WTC11 (cell line): ENCODE results near the gene G3BP2. TPM values are rescaled to one million over a fixed set of nuclear protein-coding genes. Genes with fewer than 3 reads are reported as not detected.

Source experiments
- ATAC-seq: fragments of 200-7000 bp; cut with Tn5 transposase; 2 replicates; pipeline ENCODE4 v1.10.0; 2021; ENCODE audit warnings: mild to moderate bottlenecking, moderate library complexity
- CTCF ChIA-PET: fragments of 300-600 bp; sonication (Branson Sonifier 250); formaldehyde crosslinking; loops from one replicate; lab custom pipeline; 2021; ENCODE audit warnings: antibody characterized with exemption; lab: Charles Lee
- POLR2A ChIA-PET: fragments of 350-600 bp; sonication (Branson Sonifier 250); formaldehyde crosslinking; loops from one replicate; lab custom pipeline; 2021; ENCODE audit warnings: antibody characterized with exemption; lab: Charles Lee
- DNase-seq: peaks from one replicate; pipeline ENCODE4 v3.0.0; 2021; ENCODE audit warnings: low spot score
- H3K27ac Mint-ChIP-seq: 2 replicates; pipeline ENCODE4 v1.8.0; 2021; ENCODE audit warnings: mixed read lengths
- H3K27me3 Mint-ChIP-seq: 2 replicates; pipeline ENCODE4 v1.8.0; 2021; ENCODE audit warnings: low read depth, mild to moderate bottlenecking, moderate library complexity, mixed read lengths
- H3K36me3 Mint-ChIP-seq: 2 replicates; pipeline ENCODE4 v1.8.0; 2021; ENCODE audit warnings: mixed read lengths
- H3K4me1 Mint-ChIP-seq: 2 replicates; pipeline ENCODE4 v1.8.0; 2022; ENCODE audit warnings: mixed read lengths
- H3K4me3 Mint-ChIP-seq: 2 replicates; pipeline ENCODE4 v1.8.0; 2021; ENCODE audit warnings: mild to moderate bottlenecking, moderate library complexity, mixed read lengths
- H3K9me3 Mint-ChIP-seq: 2 replicates; pipeline ENCODE4 v1.8.0; 2021; ENCODE audit warnings: mixed read lengths
- E2F5 ChIP-seq: sonication (generic); formaldehyde crosslinking; IDR thresholded peaks from 2 replicates; pipeline ENCODE4 v1.8.1; 2022; ENCODE audit warnings: mild to moderate bottlenecking, moderate library complexity, missing genetic modification reagents
- ETV6 ChIP-seq: sonication (generic); formaldehyde crosslinking; IDR thresholded peaks from 2 replicates; pipeline ENCODE4 v1.8.1; 2022; ENCODE audit warnings: mild to moderate bottlenecking, missing genetic modification reagents
- FOXJ3 ChIP-seq: sonication (generic); formaldehyde crosslinking; IDR thresholded peaks from 2 replicates; pipeline ENCODE4 v1.9.0; 2021; ENCODE audit warnings: missing genetic modification reagents, mild to moderate bottlenecking, borderline replicate concordance
- GRHL2 ChIP-seq: fragments of 250-450 bp; sonication (Bioruptor Pico); IDR thresholded peaks from 2 replicates; pipeline ENCODE4 v1.8.0; 2022; ENCODE audit warnings: mild to moderate bottlenecking, moderate library complexity; ENCODE audit not compliant: insufficient replicate concordance, severe bottlenecking
- HMGA2 ChIP-seq: fragments of 250-450 bp; sonication (Bioruptor Pico); IDR thresholded peaks from 2 replicates; pipeline ENCODE4 v1.4.0; 2021; ENCODE audit warnings: mild to moderate bottlenecking, moderate library complexity
- IRF1 ChIP-seq: sonication (generic); formaldehyde crosslinking; IDR thresholded peaks from 2 replicates; pipeline ENCODE4 v1.8.0; 2023; ENCODE audit warnings: missing genetic modification reagents
- JAZF1 ChIP-seq: fragments of 250-450 bp; sonication (Bioruptor Pico); IDR thresholded peaks from 2 replicates; pipeline ENCODE4 v1.9.0; 2021; ENCODE audit warnings: moderate library complexity, mild to moderate bottlenecking, inconsistent platforms
- JUN ChIP-seq: sonication (generic); formaldehyde crosslinking; IDR thresholded peaks from 2 replicates; pipeline ENCODE4 v1.8.0; 2023; ENCODE audit warnings: mild to moderate bottlenecking, missing genetic modification reagents
- MXD4 ChIP-seq: fragments of 250-450 bp; sonication (Bioruptor Pico); IDR thresholded peaks from 2 replicates; pipeline ENCODE4 v1.8.0; 2021; ENCODE audit warnings: mild to moderate bottlenecking, moderate library complexity, borderline replicate concordance
- MYBL2 ChIP-seq: sonication (generic); formaldehyde crosslinking; IDR thresholded peaks from 2 replicates; pipeline ENCODE4 v1.8.1; 2023; ENCODE audit warnings: mild to moderate bottlenecking, moderate library complexity, missing genetic modification reagents
- NFATC4 ChIP-seq: fragments of 250-450 bp; sonication (Bioruptor Pico); IDR thresholded peaks from 2 replicates; pipeline ENCODE4 v1.9.0; 2021; ENCODE audit warnings: mild to moderate bottlenecking
- NFE2L1 ChIP-seq: sonication (generic); formaldehyde crosslinking; IDR thresholded peaks from 2 replicates; pipeline ENCODE4 v1.8.1; 2023; ENCODE audit warnings: missing genetic modification reagents
- NFYB ChIP-seq: sonication (generic); formaldehyde crosslinking; conservative IDR thresholded peaks from 2 replicates; pipeline ENCODE4 v1.8.0; 2022; ENCODE audit warnings: low read depth, missing genetic modification reagents
- NR3C1 ChIP-seq: sonication (generic); formaldehyde crosslinking; conservative IDR thresholded peaks from 2 replicates; pipeline ENCODE4 v1.8.1; 2023; ENCODE audit warnings: low read depth, mild to moderate bottlenecking, missing genetic modification reagents
- RORB ChIP-seq: fragments of 250-450 bp; sonication (Bioruptor Pico); IDR thresholded peaks from 2 replicates; pipeline ENCODE4 v1.9.0; 2021; ENCODE audit warnings: mild to moderate bottlenecking
- SMAD3 ChIP-seq: sonication (generic); formaldehyde crosslinking; IDR thresholded peaks from 2 replicates; pipeline ENCODE4 v1.8.0; 2022; ENCODE audit warnings: missing genetic modification reagents, mild to moderate bottlenecking, borderline replicate concordance
- TEAD4 ChIP-seq: sonication (generic); formaldehyde crosslinking; IDR thresholded peaks from 2 replicates; pipeline ENCODE4 v1.8.0; 2022; ENCODE audit warnings: mild to moderate bottlenecking, missing genetic modification reagents
- ZBTB21 ChIP-seq: sonication (generic); formaldehyde crosslinking; IDR thresholded peaks from 2 replicates; pipeline ENCODE4 v1.8.1; 2023; ENCODE audit warnings: mild to moderate bottlenecking, missing genetic modification reagents, borderline replicate concordance
- ZNF121 ChIP-seq: sonication (generic); formaldehyde crosslinking; IDR thresholded peaks from 2 replicates; pipeline ENCODE4 v1.8.0; 2023; ENCODE audit warnings: missing genetic modification reagents
- ZNF263 ChIP-seq: sonication (generic); formaldehyde crosslinking; IDR thresholded peaks from 2 replicates; pipeline ENCODE4 v1.8.1; 2022; ENCODE audit warnings: low read depth, mild to moderate bottlenecking, moderate library complexity, missing genetic modification reagents
- ZNF281 ChIP-seq: sonication (generic); formaldehyde crosslinking; IDR thresholded peaks from 2 replicates; pipeline ENCODE4 v1.8.0; 2023; ENCODE audit warnings: mild to moderate bottlenecking, missing genetic modification reagents
- ZNF396 ChIP-seq: fragments of 250-450 bp; sonication (Bioruptor Pico); IDR thresholded peaks from 2 replicates; pipeline ENCODE4 v1.8.0; 2021; ENCODE audit warnings: mild to moderate bottlenecking, moderate library complexity, borderline replicate concordance
- ZNF512 ChIP-seq: sonication (generic); formaldehyde crosslinking; IDR thresholded peaks from 2 replicates; pipeline ENCODE4 v1.8.1; 2022; ENCODE audit warnings: missing genetic modification reagents, borderline replicate concordance
- ZNF532 ChIP-seq: fragments of 250-450 bp; sonication (Bioruptor Pico); IDR thresholded peaks from 2 replicates; pipeline ENCODE4 v1.9.0; 2021; ENCODE audit warnings: mild to moderate bottlenecking, borderline replicate concordance
- ZNF671 ChIP-seq: fragments of 250-450 bp; sonication (Bioruptor Pico); IDR thresholded peaks from 2 replicates; pipeline ENCODE4 v1.8.0; 2021; ENCODE audit warnings: mild to moderate bottlenecking
- total RNA-seq: library from RNA; stranded (reverse); gene quantifications from 3 replicates; pipeline ENCODE4 v1.2.3, GENCODE V29; 2021

G3BP2 gene
- total RNA-seq, 1 experiment from 2014 or later: 284 TPM

GRCh38 chr4:75637176-75637575 is 36.0 kb downstream of the G3BP2 start:
- no peak for TF ChIP-seq ETV6 (CRISPR knock-in tag)
- TF ChIP-seq HMGA2 (CRISPR knock-in tag): no peak
- TF ChIP-seq ZBTB21 (CRISPR knock-in tag): no peak
- no peak for TF ChIP-seq IRF1 (CRISPR knock-in tag)
- H3K9me3 Mint-ChIP-seq: no peaks in the 10 kb centered on the region
- DNase-seq (no peak), ATAC-seq (no peak; the same call in 1 of the 2 replicates)
- ChIA-PET POLR2A (no interaction called here), CTCF (no interaction called here)
- no peak overlapping the region for H3K4me3 Mint-ChIP-seq
- no peaks in the 10 kb centered on the region for H3K36me3 Mint-ChIP-seq
- H3K27me3 Mint-ChIP-seq: peaks cover 4% of the 10 kb centered on the region; the same call in 1 of the 2 replicates
- peaks cover 7% of the 10 kb centered on the region; the same call in 1 of the 2 replicates for H3K4me1 Mint-ChIP-seq
- H3K27ac Mint-ChIP-seq: no peak overlapping the region

- ChIA-PET CTCF (no interaction called here), POLR2A (no interaction called here)
- TF ChIP-seq ZBTB21 (CRISPR knock-in tag) (no peak), RORB (no peak), ZNF121 (no peak), NFATC4 (CRISPR knock-in tag) (no peak), JUN (no peak), GRHL2 (CRISPR knock-in tag) (no peak), NFE2L1 (CRISPR knock-in tag) (no peak), JAZF1 (CRISPR knock-in tag) (no peak), NFYB (CRISPR knock-in tag) (no peak), NR3C1 (CRISPR knock-in tag) (no peak), E2F5 (CRISPR knock-in tag) (no peak), ZNF396 (no peak), MXD4 (CRISPR knock-in tag) (no peak), ZNF671 (CRISPR knock-in tag) (no peak), ZNF281 (CRISPR knock-in tag) (no peak), ZNF263 (CRISPR knock-in tag) (no peak)
- H3K4me3 Mint-ChIP-seq: no peak overlapping the region
- H3K27ac Mint-ChIP-seq: no peak overlapping the region
- H3K36me3 Mint-ChIP-seq: no peaks in the 10 kb centered on the region
- peaks cover 13% of the 10 kb centered on the region for H3K4me1 Mint-ChIP-seq
- peaks cover 19% of the 10 kb centered on the region for H3K27me3 Mint-ChIP-seq
- no peaks in the 10 kb centered on the region for H3K9me3 Mint-ChIP-seq
- DNase-seq (no peak), ATAC-seq (no peak)
Measured at GRCh38 chr4:75634951-75635350, 38.3 kb downstream of the G3BP2 start.

GRCh38 chr4:75634281-75634680 is 38.9 kb downstream of the G3BP2 start:
- H3K4me1 Mint-ChIP-seq: peaks cover 14% of the 10 kb centered on the region
- ChIA-PET CTCF (no interaction called here), POLR2A (no interaction called here)
- peaks cover 24% of the 10 kb centered on the region for H3K27me3 Mint-ChIP-seq
- DNase-seq: no peak
- H3K27ac Mint-ChIP-seq: no peak overlapping the region
- H3K9me3 Mint-ChIP-seq: no peaks in the 10 kb centered on the region
- H3K36me3 Mint-ChIP-seq: no peaks in the 10 kb centered on the region
- no peak for ATAC-seq
- no peak overlapping the region for H3K4me3 Mint-ChIP-seq
- TF ChIP-seq ZNF512 (CRISPR knock-in tag): no peak
- no peak for TF ChIP-seq TEAD4
- TF ChIP-seq SMAD3: no peak
- TF ChIP-seq FOXJ3 (CRISPR knock-in tag): no peak
- no peak for TF ChIP-seq ZNF532 (CRISPR knock-in tag)
- TF ChIP-seq ZNF671 (CRISPR knock-in tag): no peak
- no peak for TF ChIP-seq NFATC4 (CRISPR knock-in tag)
- TF ChIP-seq MYBL2 (CRISPR knock-in tag): no peak
